ENCODE results near the gene FBP2. TPM values are rescaled to one million over a fixed set of nuclear protein-coding genes. Genes with fewer than 3 reads are reported as not detected.
"Not testable (repeated sequence)": the region's sequence is repeated elsewhere in the genome, so short reads cannot be mapped to it uniquely, and the experiment has no call there.

Gene FBP2
- total RNA-seq, 1 donor from 2014 or later: not detected

DNA sequence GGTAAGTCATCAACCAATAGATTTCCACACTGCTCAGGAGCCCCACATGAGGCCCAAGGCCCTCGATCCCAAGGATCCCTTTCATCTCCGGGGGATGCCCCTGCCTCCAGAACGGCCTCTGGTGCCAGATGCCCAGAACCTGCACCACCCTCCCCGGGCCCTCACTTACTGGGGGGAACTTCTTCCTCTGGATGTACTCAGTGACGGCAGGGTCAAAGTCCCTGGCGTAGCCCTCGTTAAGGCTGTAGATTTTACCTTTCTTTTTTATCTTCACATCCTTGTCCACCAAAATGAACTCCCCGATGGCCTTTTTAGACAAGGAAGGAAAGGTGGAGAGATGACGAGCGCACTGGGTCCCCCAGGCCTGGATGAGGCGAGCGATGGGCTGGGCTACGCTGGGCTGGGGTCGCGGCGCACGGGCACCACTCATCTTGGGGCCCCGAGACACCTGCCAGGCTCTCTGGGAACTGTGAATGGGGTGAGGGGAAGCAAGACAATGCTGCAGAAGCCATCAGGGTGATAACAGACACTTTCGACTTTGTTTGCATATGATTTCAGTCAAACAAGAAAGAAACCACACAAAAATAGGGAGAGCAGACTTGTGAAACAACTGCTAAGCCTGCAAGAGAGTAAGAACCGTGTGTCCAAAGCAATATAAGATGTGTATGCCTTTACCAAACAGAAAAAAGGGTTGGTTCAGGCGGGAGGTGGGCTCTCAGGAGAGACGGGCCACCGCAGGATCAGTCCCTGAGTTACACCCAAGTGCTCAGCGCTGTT is 13.2 kb upstream of the FBP2 start:
- ATAC-seq (no peak), DNase-seq (ENCODE audit: low spot score) (no peak)

DNA sequence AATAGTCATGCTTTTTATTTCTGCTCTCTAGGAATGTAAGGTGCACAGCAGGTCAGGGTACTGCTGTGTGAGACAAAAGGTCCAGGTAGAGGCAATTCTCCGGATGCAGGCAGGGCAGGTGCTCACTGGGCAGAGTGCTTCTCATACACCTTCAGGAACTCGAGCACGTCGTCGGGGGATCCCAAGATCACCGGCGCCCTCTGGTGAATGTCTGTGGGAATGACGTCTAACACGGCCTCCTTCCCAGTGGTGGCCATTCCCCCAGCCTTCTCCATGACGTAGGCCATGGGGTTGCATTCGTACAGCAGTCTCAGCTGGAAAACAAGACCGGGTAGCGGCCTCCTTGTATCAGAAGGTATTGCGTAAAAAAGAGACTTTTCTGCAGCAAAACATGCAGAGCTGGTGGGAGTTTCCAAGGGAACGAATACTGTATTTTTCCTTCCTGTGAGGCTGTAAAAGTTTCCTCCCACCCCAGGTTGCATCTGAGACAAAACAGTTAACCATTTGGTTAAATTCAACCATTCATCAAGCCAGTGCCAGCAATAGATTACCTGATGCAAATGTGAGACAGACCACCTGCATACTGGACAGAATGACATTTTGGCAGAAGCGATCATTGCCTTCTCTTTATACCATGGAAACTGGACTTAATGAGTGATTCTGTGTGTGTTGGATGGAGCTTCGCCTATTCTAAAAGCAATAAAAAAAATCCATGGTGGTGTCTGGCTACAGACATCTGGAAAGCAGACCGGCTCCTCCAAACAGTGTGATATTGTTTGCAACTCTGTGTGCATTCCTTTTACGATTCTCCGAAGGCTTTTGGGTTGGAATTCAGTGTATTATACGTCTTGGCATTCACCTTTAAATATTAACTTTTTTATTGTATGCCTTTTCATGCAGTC is 9.9 kb upstream of the FBP2 start:
- DNase-seq (ENCODE audit: low spot score) (peak; percentile 64), ATAC-seq (peak; percentile 44)

DNA sequence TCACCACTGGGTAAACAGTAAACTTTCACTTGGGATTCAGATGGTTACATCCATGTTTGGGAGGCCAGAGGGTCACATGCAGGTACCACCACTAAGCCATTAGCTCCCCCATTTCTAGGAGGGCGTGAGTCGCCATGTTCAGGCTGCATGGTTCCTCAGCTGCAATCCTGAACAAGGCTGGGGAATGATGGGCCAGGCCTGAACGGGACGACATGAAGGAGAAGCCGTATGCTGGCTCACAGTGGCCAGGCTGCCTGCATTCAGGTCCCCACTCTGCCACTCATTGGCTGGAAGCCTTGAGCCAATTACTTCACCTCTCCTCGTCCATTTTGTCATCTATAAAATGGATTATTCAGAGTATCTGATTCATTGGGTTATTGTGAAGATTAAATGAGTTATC is 9.0 kb upstream of the FBP2 start:
- ATAC-seq: no peak
- DNase-seq (ENCODE audit: low spot score): no peak

DNA sequence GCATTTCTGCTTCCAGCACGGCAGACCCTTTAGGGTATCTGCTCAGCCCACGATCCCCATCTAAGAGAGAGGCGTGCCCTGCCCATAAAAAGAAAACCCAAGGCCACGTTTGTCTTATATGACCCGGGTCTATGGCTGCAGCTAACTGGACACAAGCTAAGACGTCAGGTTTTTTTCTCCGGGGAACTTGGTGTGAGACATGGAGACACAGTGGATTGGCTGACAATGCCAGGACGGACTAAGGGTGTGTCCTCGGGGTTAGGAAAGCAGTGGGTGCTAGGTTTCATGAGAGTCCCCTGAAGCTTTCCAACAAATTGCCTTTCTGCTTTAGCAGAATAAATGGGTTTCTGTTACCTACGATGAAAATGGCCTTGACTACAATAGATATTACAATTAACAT is 7.1 kb upstream of the FBP2 start:
- ATAC-seq (peak; percentile 7), DNase-seq (ENCODE audit: low spot score) (no peak)

DNA sequence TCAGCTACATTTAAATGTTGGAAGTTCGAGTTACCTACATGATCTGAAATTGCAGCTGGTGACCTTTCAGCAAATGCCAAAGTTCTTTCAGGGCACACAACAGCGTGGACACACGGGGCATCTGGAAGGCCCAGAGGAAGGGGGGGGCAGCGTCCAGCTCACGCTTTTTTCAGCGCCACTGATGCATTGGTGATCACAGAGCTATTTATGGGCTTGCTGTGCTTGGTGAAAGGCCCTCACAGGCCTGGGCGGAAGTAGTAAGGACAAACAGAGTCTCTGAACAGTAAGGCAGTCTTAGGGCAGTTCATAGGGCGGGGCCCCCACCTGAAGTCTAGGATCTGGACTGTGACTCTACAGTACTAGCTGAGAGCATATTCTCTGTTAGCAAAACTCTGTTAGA is 6.6 kb upstream of the FBP2 start:
- DNase-seq (ENCODE audit: low spot score): peak; percentile 82
- peak; percentile 85 for ATAC-seq

DNA sequence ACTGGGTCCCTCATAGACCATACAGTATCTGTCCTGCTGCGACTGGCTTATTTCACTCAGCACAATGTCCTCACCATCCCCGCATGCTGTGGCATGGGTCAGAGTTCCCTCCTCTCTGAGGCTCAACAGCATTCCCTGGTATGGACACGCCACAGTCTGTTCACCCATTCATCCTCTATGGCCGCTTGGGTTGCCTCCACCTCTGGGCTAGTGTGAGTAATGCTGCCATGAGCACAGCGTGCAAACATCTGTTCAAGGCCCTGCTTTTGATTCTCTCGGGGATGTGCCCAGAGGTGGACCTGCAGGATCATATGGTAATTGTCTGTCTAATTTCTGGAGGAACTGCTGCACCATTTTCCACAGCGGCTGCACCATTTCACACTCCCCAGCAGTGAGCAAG is 5.5 kb upstream of the FBP2 start:
- ATAC-seq (no peak), DNase-seq (ENCODE audit: low spot score) (no peak)

DNA sequence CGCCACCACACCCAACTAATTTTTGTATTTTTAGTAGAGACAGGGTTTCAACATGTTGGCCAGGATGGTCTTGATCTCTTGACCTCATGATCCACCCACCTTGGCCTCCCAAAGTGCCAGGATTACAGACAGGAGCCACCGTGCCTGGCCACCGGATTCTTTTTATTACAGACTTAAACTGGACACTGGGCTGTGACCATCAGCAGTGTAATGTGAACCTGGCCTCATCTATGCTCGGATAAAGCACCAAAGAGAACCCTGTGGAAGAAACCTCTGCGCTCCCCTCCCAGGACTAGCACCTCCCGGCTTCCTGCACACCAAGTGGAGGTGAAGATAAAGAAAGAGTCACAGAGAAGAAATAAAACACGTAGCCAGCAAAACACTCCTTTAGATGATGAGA is 941 bp downstream of the FBP2 start:
- not testable (repeated sequence) for ATAC-seq
- peak; percentile 14 for DNase-seq (ENCODE audit: low spot score)

DNA sequence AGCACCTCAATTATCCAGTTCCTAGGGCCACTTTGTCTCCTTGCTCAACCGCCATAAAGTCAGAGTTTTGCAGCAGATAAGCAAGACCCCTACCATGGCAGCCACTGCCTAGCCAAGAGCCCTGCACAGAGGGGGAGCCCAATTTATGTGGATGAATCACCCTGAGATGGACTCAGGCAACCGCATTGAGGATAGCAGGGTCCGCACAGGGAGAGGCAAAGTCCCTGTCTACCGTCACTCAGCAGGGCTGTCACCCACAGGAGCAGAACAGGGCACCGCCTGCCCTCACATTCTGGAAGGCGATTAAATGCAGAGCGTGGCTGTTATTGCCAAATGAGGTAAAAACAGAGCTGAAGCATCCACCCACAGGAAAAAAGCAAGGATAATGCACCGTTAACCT is 1.7 kb downstream of the FBP2 start:
- DNase-seq (ENCODE audit: low spot score): peak; percentile 23
- no peak for ATAC-seq

DNA sequence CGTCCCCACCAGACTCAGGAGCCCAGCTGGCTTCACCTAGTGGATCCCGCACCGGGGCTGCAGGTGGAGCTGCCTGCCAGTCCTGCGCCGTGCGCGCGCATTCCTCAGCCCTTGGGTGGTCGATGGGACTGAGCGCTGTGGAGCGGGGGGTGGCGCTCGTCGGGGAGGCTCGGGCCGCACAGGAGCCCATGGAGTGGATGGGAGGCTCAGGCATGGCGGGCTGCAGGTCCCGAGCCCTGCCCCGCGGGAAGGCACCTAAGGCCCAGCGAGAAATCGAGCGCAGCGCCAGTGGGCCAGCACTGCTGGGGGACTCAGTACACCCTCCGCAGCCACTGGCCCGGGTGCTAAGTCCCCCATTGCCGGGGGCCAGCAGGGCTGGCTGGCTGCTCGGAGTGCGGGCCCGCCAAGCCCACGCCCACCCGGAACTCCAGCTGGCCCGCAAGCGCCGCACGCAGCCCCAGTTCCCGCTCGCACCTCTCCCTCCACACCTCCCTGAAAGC is 2.5 kb downstream of the FBP2 start:
- not testable (repeated sequence) for ATAC-seq
- DNase-seq (ENCODE audit: low spot score): peak; percentile 32

DNA sequence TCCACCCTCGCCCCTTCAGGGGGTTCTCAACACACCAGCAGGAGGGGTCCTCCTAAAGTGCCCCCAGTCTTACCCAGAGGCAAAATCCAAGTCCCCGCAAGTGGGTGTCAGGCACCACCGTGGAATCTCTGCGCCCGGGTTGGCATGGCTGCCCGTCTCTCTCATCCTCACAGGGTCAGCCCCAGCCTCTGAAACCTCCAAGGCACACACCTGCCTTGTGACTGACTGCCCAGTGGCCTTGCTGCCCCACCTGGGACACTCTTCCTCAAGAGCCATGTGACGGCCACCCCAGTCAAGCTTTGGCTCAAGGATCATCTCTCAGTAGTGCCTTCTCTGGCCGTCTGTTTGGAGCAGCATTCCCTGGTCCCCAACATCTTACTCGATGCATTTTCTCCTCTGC is 4.9 kb downstream of the FBP2 start:
- ATAC-seq (no peak), DNase-seq (ENCODE audit: low spot score) (peak; percentile 11)

DNA sequence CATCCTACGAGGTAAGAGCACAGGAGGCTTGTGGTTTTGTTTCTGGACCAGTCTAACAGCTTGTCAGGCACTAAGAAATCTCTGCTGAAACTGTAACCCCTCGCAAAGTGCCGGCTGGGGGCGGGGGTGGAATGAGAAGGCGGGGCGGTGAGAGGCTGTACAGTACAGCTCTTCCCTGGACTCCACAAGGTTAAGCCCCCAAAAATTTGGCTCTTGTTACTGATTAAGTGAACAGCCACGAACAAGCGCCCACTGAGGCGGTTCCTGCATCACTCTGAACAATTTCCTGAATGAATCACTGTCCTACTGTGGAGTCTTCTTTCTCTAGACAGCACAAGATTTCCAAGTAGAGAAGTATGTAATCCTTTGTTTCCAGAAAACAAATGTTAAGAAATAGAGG is 6.8 kb downstream of the FBP2 start:
- DNase-seq (ENCODE audit: low spot score) (peak; percentile 24), ATAC-seq (no peak)

DNA sequence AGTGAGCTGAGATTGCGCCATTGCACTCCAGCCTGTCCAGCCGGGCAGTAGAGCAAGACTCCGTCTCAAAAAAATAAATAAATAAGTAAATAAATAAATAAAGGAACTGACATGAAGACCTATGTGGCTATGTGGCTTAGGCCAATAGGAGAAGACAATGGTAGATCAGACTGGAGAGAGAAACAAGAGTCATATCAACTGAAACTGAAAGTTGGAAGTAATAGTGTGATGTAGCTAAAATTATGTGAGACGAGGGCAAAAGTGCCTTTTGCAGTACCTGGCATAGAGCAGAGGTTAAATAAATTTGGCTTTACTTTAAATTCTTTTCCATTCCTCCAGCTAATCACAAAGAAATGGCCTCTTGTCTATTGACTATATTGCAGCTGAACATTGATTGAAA is 7.3 kb downstream of the FBP2 start:
- DNase-seq (ENCODE audit: low spot score) (peak; percentile 22), ATAC-seq (peak; percentile 85)

DNA sequence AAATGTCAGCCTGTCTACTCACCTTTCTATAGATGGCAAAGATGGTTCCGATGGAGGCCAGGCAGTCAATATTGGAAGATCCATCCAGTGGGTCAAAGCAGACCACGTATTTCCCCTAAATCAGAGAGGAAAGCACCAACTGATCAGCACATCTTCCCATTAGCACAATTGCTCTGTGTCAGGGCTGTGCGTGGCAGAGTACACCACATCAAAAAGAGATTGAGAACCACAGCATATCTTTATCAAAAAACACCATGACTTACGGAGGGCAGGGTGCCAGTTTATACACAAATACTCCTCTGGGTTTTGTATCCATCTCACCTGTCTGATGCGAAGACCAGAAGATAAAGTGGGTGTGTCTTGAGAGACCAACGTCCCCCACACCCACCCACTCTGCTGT is 9.1 kb downstream of the FBP2 start:
- ATAC-seq (no peak), DNase-seq (ENCODE audit: low spot score) (no peak)

DNA sequence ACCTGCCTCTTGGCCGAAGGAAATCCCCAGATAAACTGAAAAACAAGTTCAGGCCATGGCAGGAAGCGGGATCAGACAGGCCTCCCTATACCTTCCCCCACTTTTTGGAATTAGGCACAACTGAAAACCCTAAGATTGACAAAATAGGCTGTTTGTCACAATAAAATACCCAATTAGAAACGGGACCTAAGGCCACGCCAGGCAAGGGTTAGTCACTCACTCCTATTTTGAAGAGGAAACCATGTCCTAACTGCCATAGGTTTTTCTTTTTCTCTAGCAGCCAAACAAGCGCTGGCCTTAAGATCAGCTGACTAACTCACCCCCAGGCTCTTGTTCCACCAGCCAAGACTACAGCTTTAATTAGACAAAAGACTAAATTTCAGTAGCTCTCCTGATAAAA is 11.9 kb downstream of the FBP2 start:
- ATAC-seq (no peak), DNase-seq (ENCODE audit: low spot score) (no peak)

DNA sequence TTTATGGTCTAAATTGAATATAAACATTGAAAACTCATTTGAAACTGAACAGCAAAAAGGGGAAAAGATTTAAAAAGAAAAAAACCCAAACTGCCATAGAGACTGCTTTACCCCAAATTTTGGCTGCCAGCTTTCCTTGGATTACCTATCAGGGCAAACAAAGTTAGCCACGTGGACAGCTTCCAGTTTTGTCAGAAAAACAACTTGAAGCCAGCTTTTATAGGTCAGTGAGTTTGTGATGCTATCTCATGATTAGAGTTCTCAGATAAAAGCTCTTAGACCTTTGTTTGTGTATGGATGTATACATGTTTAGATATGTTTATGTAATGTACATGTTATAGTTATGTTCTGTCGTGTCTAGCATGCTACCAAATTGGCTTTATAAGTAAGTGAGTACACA is 16.1 kb downstream of the FBP2 start:
- ATAC-seq: peak; percentile 92
- peak; percentile 58 for DNase-seq (ENCODE audit: low spot score)

DNA sequence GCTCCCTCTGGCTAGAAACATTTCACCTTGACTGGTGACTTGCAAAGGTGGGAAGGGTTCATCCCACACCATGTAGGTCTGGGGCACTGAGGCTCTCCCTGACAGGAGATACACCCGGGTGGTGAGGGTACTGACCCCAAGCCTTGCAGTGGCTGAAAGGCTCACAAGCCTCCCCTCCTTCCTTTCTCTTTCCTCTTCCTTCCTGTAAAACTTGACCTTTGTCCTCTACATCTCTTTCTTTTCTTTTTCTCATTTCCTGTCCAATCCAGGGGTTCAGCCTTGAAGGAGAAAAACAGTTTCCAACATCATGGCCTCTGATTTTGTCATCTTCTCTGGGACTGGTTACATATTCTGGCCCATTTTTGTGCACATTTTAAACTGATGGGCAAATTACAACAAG is 16.6 kb downstream of the FBP2 start:
- no peak for DNase-seq (ENCODE audit: low spot score)

DNA sequence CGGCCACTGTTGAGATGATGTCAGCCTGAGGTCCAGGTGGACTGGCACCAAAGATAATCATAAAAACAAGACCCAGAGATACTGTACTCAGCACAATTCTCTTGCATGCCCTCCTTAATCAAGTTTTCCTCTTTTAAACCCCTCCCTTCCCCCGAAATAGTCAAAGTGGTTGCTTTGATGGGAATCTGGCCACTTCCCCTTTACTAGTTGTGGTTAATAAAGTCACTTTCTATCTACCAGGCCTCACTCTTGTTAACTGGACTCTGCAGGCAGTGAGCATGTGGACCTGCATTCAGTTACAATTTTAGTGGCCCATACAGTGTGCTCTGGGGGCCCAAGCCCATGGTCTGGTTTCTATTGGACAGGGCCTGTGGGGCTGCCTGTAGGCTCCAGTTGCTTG is 17.5 kb downstream of the FBP2 start:
- ATAC-seq: no peak
- DNase-seq (ENCODE audit: low spot score): no peak

More for the DNA sequence above, 16.6 kb downstream of the FBP2 start:
- ATAC-seq: peak; percentile 10

DNA sequence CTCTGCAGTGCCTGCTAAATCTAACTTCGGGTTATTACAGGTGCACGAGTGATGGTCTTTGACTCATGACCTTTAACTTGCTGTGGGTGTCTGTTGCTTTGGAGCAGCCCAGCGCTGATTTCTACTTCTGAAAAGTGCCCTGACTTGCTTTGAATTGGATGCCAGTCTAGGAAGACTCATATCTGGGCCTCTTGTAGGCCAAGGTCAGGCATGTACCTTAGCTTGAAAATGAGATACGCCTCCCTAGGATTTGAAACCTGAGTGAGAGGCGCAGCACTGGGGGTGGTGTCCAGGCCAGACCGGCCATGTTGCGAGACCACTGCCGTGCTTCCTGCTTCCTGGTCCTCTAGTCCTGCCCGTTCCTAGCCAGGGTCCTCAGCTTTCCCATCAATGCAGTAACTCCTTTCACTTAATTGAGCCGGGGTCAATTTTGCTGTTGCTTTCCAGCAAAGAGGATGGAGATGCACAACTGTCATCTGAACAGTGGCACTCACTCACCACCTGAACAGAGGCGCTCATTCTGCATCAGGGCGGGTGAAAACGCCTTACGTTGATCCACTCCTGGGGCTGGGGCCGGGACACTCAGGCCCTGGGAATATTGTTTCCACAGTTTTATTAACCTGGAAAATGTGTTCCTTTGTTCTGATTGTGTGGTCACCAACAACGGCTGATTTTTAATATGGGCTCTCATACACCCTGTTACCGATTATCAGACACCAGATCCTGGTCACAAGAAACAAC is 24.5 kb downstream of the FBP2 start:
- DNase-seq (ENCODE audit: low spot score): no peak
- ATAC-seq: no peak

DNA sequence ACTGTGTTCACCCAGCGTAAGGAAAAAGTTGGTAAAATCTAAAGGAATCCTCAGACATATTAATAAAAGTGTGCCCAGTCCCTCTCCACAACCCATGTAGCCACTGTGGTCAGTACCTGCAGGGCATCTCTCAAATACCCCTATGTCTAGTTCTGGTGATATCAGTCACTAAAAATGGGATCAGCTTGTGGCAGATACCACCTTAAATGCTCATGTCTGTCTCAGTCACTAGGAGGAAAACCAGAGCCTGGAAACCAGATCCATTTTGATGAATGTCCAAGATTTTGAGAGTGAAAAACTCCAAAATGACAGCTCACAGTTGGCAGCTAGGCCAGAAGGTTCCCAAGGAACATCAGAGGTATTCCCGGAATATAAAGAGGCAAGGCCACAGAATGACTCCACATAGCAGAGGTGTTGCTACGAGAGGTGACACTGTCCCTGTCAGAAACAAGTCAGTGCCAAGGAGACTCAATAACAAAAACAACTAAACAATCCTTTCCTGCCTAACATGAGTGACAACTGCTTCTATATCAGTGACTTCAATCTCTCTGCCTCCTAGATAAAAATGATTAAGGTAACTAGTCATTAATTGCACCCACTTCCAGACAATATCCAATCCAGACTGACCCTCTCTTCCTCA is 25.3 kb downstream of the FBP2 start:
- DNase-seq (ENCODE audit: low spot score): no peak
- ATAC-seq: no peak

DNA sequence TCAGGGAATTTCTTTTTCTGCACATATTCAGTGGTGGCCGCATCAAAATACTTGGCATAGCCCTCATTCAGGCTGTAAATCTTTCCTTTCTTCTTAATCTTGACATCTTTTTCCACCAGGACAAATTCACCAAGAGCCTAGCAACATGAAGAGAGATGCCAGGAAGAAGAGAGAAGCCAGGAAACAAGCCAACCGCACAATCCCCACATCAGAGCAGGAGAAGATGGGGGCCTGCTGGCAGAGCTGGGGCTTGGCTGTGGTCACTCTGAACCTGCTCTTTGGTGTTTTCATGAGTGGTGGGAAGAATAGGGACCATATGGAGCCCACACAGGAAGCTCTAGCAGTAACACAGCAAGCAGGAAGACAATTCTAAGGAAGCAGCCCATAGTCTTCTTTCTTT is 26.4 kb downstream of the FBP2 start:
- ATAC-seq (no peak), DNase-seq (ENCODE audit: low spot score) (no peak)

DNA sequence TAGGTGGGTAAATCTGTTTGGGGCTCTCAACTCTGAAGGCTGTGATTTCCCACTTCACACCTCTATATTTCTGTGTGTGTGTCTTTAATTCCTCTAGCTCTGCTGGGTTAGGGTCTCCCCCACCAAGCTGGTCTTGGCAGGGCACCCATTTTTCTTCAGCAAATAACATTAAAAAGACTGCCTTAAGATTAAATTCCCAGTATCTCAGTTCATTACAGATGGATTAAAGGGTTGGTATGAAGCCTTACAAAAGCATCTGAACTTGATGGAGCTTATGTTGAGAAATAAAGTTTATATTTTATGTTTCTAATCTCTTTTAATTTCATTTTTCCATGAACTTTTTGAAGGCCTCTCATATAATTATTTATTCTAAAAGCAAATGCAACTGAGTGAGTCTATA is 27.1 kb downstream of the FBP2 start:
- no peak for ATAC-seq
- DNase-seq (ENCODE audit: low spot score): no peak

Data from left lobe of liver (tissue), 2 donors.